SKM-1 treated with dmso at 0.1 percent for 144 hours (cell line): ENCODE results near the gene AKAP6.
"Not testable (repeated sequence)": the region's sequence is repeated elsewhere in the genome, so short reads cannot be mapped to it uniquely, and the experiment has no call there.

ENCODE experiments used
- DNase-seq: peaks from one replicate; lab custom pipeline; 2025; ENCODE audit not compliant: unreplicated experiment; lab: John Stamatoyannopoulos, UW

The AKAP6 gene

DNA sequence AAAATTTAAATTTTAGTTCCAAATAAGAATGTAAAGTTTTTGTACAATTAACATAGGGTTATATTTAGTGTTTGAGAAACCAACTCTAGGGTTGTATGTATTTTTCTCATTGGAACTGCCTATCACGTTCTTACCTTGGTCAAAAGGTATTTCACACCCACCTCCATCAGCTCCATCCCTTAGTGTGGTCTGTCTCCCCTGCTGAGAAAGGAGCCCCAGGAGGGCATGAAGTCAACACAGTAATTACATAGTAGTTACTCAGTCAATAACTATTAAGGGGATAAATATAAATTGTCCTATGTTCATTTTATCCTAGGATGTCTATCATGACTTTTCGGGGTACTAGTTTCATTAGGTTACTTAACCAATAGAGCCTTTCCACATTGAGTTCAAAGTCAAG lies 106.3 kb downstream of the AKAP6 start:
- no peak for DNase-seq

DNA sequence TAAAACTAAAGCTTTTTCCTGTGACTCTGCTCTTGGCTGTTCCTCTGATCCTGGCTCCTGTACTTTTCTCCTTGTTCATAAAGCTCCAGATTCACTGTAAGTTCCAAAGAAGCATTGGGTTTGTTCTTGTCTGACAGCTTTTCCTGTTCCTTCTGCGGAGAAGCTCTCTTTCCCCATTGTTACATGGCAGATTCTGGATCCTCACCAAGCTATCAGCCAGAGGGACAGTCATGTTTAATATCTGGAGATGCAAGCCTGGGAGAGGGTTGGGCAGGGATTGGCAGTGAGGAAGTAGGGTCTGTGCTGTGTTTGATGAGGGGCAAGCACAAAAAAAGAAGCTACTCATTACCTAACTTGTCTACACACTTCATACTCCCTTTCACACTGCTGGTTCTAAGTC lies 107.9 kb downstream of the AKAP6 start:
- no peak for DNase-seq

DNA sequence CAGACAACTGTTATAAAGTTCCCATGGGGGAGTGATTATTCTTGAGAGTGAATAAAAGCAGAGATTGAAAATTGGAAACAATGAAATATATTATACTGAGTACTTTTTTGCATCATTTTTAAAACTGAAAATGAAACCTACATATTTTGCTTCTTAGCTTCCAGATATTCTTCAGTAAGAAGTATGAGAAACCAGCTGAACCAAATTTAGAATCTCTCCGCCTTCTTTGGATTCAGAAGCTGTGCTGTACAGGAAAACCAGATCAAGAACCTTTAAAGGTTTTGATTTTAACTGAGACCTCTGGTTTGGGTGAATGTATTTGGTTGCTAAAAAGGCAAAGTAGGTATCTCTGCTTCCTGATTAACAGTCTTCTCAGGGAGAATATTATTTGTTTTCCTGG lies 109.4 kb downstream of the AKAP6 start:
- DNase-seq, result no peak

DNA sequence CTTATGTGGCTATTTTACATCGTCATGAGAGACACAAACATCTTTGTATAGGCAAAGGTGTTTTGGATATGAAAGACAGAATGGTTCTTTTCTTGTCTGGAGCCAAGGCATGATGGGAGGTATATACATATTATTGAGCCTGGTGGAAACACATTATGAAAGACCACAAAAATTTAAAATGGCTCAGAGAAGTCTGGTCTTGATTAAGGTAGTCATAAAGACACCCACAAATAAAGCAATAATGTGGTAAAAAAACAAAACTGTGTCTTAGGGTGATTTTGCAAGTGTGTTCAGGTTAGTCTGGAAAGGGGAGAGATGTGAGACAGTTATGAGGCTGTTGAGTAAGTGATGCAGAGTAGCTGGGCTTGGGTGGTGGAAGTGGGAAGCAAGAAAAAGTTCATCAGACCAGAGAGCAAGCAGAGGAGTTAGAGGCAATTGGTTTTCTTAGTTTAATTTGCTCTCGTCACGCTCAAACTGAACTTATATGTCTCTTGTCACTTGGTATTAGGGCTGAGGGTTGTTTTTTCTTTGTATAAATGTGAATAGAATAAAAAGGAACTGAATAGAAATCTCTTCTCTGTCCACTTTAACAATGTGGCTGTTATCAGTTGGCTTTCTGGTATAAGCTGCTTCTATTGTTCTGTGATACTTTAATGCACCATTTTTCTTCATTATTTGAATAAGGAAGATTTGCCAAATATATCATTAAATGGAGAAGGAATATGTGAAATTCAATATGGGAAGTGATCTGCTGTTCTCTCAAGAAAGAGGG lies 115.0 kb downstream of the AKAP6 start:
- no peak for DNase-seq

DNA sequence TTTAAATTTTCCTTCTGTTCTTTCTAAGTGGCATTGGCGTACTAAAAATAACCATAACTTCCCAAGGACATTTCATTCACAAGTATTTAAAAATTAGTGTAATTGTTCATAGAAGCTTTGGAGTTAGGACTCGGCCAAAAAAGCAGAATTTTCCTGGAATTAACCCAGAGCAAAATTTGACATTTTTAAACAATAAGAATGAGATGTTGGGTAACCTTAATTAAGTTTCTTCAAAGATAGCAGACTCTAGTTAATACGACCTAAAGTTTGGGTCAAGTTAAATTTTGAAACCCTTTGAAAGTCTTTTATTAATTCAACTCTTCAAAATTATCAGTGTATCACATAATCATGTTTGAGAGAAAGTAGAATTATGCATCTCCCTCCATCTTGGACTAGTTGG lies 118.3 kb downstream of the AKAP6 start:
- DNase-seq, result no peak

DNA sequence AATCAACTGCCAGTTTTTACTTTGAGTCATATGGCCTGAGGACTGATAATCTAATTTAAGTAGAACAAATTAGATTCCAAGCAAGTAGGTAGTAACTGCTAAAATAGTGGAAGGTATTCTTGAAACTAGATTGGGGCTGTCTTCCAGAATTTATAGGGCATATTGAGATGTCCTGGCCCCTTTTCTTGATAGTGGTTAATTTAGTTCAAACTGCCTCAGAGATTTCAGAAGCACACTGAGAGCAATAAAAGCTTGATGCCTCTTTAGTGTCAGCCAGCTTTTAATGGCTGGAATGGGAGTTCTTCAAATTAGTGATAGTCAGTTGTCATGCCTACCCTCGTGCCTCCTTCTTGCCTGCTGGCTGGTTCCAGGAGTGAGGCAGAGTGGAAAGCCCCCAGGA lies 120.5 kb downstream of the AKAP6 start:
- no peak for DNase-seq

DNA sequence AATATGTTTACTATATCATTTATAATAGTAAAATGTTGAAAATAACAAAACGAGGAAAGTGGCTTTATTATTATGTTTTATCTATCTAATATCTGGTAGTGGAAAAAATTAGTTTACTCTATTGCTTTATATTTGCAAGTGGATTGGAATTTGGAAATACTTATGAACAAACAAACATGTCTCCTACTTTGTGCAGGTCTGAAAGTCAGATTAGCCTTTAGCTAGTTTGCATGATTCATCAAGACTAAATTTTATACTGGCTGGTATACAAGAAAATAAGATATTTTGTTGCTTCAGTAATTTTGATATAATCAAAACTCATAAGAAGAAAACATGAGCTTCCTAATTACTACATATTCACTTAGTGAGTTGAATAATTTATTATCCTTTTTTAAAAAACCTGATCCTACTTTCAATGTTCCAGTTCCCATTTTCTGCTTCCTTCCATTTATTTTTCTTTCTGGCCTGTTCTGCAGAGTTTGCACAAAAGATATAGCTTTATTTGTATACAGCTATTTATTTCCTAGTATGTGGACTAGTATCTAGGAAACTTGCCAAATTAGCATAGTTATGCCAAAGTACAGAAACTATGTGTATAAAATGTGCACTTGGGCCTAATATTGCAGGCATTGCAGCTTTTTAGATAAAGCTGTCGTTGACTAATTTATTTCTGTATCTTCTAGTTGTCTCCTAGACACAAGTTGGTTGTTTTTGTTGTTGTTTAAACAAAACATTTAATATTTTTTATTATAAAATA lies 122.0 kb downstream of the AKAP6 start:
- no peak for DNase-seq

DNA sequence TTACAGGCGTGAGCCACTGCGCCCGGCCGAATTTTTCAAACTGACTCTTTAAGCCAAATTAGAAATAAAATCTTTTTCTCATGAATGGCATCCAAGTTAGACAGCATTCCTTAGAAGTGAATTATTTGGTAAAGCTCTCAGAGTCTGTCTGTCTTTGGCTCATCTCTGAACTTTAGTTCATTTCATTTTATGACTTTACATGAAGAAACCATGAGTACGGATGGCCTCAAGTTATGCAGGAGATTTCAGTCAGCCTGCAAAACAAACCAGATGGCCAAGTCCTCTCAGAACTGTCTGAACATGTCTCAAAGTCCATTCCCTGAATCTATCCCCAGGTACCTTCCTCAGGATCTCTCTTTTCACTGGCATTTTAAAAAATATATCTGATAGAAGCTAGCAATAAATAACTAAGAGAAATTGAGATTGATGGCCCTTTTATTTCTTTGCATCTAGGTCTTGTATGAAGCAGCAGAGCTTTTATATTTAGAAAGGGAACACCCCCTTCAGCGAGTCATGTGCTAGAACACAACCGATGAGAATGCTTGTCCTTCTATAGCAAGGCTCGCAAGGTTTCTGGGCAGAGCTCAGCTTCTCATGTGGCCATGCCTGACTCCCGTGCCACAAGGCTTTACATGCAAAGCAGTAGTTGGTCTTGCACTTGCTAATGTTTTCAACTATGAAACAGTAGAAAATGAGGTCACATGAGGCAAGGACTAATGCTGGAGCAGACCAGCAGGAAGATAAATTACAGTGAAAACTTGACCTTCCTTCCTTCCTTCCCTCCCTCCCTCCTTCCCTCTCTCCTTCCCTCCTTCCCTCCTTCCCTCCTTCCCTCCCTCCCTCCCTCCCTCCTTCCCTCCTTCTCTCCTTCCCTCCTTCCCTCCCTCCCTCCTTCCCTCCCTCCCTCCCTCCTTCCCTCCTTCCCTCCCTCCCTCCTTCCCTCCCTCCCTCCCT lies 125.0 kb downstream of the AKAP6 start:
- no peak for DNase-seq

DNA sequence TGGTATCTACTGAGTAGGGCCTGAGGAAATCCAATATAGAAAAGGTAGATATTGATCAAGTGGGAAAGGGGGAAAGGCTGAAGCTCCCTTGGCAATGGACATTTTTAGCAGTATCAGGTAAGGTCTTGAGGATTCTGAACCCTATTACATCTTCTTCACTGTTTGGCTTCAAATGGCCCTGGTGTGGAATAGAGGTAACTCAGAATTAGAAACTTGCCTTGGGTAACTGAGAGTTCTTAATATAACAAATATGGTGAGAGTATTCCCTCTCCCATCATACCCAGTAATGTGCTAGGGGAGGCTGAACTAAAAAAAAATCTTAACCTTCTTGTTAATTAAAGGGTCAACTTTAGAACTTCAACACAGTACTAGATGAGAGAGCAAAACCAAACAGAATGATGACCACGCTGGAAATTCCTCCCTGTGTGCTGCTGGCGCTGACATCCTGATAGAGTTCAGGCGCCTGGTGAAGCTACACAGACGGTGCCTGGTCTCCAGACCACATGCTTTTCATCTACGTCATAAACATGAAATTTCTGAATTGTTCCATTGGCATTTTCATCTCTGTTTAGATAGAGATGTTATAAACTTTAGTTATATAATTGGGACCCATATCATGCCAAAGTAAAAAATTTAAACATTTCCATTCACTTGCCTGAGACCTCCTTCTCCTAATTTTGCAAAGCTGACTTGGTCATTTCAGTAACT lies 128.3 kb downstream of the AKAP6 start:
- no peak for DNase-seq

DNA sequence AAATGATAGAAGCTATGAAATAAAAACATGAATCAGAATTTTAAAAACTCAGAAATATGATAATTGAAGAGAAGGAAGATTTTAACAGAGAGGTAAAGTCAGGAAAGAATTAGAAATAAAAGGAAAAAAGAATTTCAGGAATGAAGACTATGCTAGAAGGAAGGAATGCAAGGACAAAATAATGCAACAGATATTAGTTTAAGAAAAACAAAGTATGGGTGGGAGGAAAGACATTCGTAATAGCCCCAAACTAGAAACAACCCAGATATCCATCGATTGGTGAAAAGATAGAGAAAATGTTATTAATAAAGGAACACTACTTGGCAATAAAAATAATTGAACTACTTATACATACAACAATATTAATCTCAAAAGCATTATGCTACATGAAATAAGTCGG lies 129.6 kb downstream of the AKAP6 start:
- no peak for DNase-seq

DNA sequence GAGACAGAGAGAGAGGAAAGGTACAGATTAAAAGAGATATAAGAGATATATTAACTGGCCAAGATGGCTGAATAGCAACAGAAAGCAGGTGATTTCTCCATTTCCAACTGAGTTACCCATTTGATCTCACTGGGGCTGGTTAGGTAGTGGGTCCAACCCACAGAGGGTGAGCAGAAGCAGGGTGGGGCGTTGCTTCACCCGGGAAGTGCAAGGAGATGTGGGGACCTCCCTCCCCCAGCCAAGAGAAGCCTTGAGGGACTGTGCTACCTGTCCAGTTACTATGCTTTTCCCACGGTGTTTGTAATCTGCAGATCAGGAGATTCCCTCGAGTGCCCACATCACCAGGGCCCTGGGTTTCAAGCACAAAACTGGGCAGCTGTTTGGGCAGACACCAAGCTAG lies 131.2 kb downstream of the AKAP6 start:
- no peak for DNase-seq

DNA sequence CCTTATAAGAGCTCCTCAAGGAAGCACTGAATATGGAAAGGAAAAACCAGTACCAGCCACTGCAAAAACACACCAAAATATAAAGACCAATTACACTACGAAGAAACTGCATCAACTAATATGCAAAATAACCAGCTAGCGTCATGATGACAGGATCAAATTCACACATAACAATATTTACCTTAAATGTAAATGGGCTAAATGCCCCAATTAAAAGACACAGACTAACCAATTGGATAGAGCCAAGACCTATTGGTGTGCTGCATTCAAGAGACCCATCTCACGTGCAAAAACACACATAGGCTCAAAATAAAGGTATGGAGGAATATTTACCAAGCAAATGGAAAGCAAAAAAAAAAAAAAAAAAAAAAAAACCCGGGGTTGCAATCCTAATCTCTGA lies 133.5 kb downstream of the AKAP6 start:
- not testable (repeated sequence) for DNase-seq

DNA sequence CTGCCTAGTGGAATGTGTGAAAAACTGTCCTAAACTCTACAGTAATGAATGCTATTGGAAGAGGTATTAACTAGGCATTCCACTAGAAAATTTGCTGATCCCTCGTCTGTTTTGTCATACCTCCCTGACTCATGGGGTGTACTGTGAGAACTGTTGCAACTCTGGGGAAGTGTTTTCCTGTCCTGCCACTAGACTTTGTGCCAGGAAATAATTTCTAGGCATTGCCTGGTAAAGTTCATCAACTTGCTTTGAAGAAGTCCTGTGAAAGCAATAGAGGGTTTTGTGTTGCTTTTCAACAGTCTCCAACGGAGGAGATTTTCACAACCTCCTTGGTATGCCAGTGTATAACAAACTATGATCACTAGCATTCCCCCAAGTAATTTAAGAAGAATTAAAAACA lies 139.9 kb downstream of the AKAP6 start:
- no peak for DNase-seq

DNA sequence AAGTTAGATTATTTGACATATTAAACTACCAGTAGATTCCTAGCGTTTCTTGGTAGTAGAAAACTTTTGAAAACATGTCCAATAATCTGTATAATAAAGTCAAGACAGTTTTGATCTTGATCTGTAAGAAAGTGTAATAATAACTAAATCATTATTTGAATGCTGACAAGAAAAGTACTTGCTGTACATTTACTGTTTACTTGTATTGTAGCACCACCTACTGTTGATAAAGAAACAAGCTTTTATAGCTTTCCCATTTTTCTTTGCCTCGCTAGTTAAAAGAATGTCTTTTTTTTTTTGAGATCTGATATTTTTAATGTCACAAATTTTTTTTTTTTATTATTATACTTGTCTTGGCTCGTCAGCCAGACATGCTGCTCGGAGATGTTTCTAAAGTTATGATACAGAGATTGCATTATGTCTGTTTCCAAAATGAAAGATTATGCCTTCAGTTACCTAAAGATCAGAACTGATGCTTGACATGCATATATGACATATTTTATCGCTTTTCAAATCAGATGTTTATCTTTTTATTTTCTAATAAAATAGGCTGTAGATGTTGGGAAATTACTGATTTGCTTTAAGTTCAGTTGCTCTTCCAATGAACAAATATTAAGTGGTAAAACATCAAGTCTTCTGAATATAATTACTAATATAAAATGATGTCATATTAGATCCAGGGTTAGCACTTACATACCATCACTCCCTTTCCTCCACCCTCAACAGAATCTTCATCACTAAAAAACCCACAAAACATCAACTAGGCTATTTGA lies 140.5 kb downstream of the AKAP6 start:
- no peak for DNase-seq

DNA sequence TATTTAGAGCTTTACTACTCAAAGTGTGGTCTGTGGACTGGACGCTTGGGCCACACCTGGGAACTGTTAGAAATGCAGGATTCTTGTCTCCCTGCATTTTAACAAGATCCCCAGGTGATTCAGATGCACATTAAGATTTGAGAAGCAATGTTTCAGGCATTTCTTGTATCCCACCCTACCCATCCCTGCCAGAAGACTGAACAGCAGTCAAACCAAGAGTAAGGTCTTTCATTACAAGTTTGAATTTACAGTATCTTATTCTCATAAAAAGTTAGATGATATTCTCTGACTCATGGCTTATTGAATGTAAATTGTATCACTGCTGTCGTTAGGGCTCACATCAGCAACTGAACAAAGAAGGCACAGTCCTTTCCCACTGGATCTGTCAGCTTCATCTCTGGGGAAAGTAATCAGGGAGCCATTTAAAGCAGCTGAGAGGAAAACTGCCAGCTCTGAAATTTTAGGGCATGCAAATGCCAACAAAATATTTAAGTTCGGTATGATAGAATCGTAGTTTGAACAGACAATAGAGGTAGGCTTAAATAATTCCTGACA lies 141.1 kb downstream of the AKAP6 start:
- no peak for DNase-seq

DNA sequence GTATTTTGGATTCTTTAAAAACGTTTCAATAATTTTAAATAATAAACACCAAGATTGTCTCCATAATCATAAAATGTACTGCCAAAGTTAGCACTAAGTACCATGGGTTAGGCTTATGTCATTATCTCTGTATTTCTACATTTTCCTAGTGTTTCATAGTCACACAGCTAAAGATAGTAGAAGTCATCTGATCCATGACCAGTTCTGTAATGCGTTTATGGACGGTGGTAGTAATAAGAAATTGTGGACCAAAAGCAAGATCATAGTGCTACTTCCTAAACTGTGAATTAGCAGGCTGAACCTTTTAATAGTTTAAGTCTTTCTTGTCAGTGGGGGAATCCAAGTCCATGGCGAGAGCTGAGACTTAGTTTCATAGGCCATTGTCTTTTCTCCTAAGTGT lies 142.1 kb downstream of the AKAP6 start:
- no peak for DNase-seq

DNA sequence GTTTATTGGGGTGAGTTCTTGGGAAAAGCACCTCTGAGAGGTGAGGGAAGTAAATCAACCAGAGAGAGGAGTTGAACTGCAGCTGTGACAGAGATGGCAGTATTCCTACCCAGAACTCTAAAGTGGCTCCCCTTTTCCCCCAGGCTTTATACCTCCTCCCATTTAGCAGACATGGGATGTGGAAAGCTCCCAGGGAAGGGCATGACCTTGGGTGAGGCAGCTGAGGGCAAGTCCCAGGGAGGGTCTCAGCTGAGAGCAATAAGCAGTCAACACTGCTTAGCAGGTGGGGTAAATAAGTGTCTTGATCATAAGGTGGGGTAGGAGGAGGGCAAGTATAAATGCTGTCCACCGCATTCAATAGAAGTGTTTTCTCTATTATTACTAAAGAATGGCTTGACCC lies 143.0 kb downstream of the AKAP6 start:
- no peak for DNase-seq

DNA sequence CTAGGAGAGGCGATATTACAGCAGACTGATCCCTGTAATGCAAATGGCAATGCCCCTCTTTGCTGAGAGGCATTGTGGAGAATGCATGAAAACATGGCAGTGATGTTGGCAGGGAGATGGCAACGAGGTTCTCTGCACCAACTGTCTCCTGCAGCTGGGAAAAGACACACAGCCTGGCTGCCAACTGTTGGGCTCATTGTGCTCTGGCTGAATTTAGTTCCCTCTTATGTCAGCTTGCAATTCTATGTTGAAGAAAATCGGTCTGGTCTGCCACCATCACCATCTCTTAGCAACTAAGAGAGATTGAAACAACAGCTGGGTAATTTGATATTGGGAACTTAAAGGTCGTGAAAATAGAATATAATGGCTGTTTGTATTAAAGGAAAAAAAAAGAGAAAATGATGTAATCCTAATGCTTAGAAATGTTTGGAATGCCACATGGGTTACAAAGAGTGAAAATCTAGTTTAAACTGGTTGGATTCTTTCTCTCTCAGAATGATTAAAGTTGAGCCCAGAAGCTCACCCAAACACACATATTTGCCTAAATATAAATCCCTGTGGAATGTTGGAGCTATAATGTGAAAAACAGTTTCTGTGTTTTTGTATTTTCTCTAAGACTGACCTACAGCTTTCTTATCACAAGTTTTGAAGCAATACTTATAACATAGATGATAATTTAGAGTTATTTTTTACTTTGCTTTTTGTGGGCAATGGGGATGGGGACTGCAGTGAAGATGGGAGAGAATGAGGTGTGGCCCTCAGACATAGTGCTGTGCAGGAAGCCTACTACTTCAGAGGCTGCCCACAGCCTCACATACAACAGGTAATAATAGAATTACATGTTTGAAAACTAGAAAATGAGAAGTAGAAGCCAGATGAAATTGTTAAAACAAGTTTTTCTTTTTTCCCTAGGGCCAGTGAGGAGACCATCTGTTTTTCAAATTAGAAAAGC lies 143.7 kb downstream of the AKAP6 start:
- no peak for DNase-seq

DNA sequence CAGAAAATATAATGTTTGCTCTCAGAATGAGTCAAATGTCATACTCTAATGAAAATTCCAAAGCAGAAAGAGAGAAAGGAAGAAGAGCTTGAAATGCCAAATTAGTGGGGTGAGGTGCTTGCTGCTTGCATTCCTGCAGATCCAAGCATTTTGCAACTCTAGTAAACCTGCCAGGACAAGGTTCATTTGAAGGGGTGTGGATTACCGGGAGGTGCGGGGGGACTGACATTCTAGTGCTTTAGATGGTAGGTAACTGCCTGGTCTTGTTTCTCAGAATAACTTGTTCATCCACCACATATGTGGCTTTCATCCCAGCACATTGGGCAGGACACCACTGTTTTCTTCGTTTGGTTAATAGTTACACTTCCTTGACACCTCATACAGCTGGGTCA lies 144.4 kb downstream of the AKAP6 start:
- no peak for DNase-seq
